Esophagus muscularis mucosa (tissue), 3 donors: ENCODE results near the gene DYNC1I2.

Experiments used
- CTCF ChIP-seq, 3 experiments: fragments of 200-600 bp in 2 of 3; fragments of 450-650 bp in 1 of 3; sonication (generic) in 2 of 3; IDR thresholded peaks; one replicate each; pipeline ENCODE4 v1.5.1; 2017 to 2019; ENCODE audit warnings: antibody characterized with exemption in 3 of 3, mild to moderate bottlenecking in 2 of 3, moderate library complexity in 1 of 3
- EP300 ChIP-seq: sonication (generic); formaldehyde crosslinking; IDR thresholded peaks from one replicate; pipeline ENCODE4 v1.6.1; 2017; ENCODE audit warnings: antibody characterized with exemption

GRCh38 chr2:171671867-171672266, 15.4 kb upstream of the DYNC1I2 start:
- TF ChIP-seq CTCF (IDR thresholded peaks at IDR 0.05) = no peak
- TF ChIP-seq EP300 = no peak
